Upper lobe of left lung (tissue), 6 donors: ENCODE data around the gene AGBL4. TPM values are rescaled to one million over a fixed set of nuclear protein-coding genes. Genes with fewer than 3 reads are reported as not detected.

ENCODE experiments used
- ATAC-seq, 2 donors: fragments of 200-7000 bp; cut with Tn5 transposase; one replicate each; pipeline ENCODE4 v1.9.1; 2022; ENCODE audit warnings: mild to moderate bottlenecking in 2 of 2, moderate library complexity in 2 of 2; ENCODE audit not compliant: low FRiP score in 2 of 2
- DNase-seq, 2 donors: peaks; one replicate each; pipeline ENCODE4 v3.0.0-alpha.2; 2019 to 2020
- H3K27ac ChIP-seq, 4 donors: fragments of 200-600 bp; sonication (generic); one replicate each; pipeline ENCODE4 v1.5.1; 2016 to 2019
- H3K27me3 ChIP-seq, 4 donors: fragments of 200-600 bp; sonication (generic); one replicate each; pipeline ENCODE4 v1.5.1; 2017 to 2019
- H3K36me3 ChIP-seq, 4 donors: fragments of 200-600 bp; sonication (generic); one replicate each; pipeline ENCODE4 v1.5.1; 2016 to 2019
- H3K4me1 ChIP-seq, 4 donors: fragments of 200-600 bp; sonication (generic); one replicate each; pipeline ENCODE4 v1.5.1; 2018 to 2019
- H3K4me3 ChIP-seq, 4 donors: fragments of 200-600 bp; sonication (generic); one replicate each; pipeline ENCODE4 v1.5.1; 2017 to 2019; ENCODE audit warnings: mild to moderate bottlenecking in 2 of 4, moderate library complexity in 1 of 4
- H3K9me3 ChIP-seq, 4 donors: fragments of 200-600 bp; sonication (generic); one replicate each; pipeline ENCODE4 v1.5.1; 2018 to 2019
- CTCF ChIP-seq, 6 experiments: fragments of 450-650 bp in 4 of 6; fragments of 200-600 bp in 2 of 6; sonication (generic) in 2 of 6; IDR thresholded peaks; one replicate each; pipeline ENCODE4 v1.5.1; 2016 to 2019; ENCODE audit warnings: antibody characterized with exemption in 6 of 6
- EP300 ChIP-seq, 4 donors: sonication (generic); formaldehyde crosslinking; IDR thresholded peaks; one replicate each; pipeline ENCODE4 v1.5.1; 2017; ENCODE audit warnings: antibody characterized with exemption in 4 of 4, control low read depth in 2 of 4
- POLR2A ChIP-seq, 4 donors: fragments of 450-650 bp; IDR thresholded peaks; one replicate each; pipeline ENCODE4 v1.5.1; 2016 to 2017; ENCODE audit warnings: antibody characterized with exemption in 4 of 4, mild to moderate bottlenecking in 2 of 4
- POLR2AphosphoS5 ChIP-seq, 2 donors: sonication (generic); formaldehyde crosslinking; IDR thresholded peaks; one replicate each; pipeline ENCODE4 v1.5.1; 2017; ENCODE audit warnings: antibody characterized with exemption in 2 of 2
- WGBS, 2 donors: methylation state at CpG; one replicate each; pipeline ENCODE4 v1.1.5; 2017 to 2018; 5-methylcytosine and 5-hydroxymethylcytosine counted together
- total RNA-seq, 6 donors: library from RNA; depleted of rRNA in 4 of 6; stranded (reverse); fragments of >200 nt in 4 of 6; gene quantifications; one replicate each; pipeline versions ENCODE4 v1.1.0 to v1.2.1, GENCODE V29; 2016 to 2021
- donor health status: DM: no; HTN: no; CAD: no; lungs with moderate emphysema.
- donor health status: DM: no; HTN: yes; CAD: no; lungs with severe emphysema.

Gene AGBL4
- total RNA-seq, 6 donors from 2014 or later = 0.57 to 10.5 (median 1.5) TPM

DNA sequence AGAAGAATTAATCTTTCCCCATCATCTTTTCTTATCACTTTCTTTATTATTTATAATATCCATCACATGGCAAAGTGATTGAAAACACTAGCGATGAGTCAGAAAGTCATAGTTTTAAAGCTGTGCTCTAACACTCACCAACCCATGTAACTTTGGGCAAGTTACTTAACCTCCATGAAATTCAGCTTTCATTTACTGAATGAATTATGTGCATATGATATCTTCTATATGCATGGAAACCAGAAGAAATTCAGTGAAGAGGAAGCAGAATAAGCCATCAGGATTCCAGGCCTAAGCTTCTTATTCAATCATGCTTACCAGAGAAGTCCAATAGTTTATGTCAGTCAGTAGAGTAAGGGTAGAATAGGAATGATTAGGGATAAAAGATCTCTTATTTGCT, 300.1 kb downstream of the AGBL4 start:
- no peak for DNase-seq
- no peaks in the 10 kb centered on the region for H3K36me3 ChIP-seq
- H3K4me1 ChIP-seq = no peaks in the 10 kb centered on the region
- no peak overlapping the region for H3K4me3 ChIP-seq
- H3K27ac ChIP-seq = no peak overlapping the region
- TF ChIP-seq POLR2AphosphoS5 (IDR thresholded peaks at IDR 0.05) (no peak), EP300 (IDR thresholded peaks at IDR 0.05) (no peak), POLR2A (IDR thresholded peaks at IDR 0.05) (no peak), CTCF (IDR thresholded peaks at IDR 0.05) (no peak)
- no peak for ATAC-seq
- no peaks in the 10 kb centered on the region for H3K27me3 ChIP-seq
- 83 to 95% methylated on average over 1 of the region's 1 CpG for WGBS, 2 donors
- H3K9me3 ChIP-seq = no peaks in the 10 kb centered on the region

DNA sequence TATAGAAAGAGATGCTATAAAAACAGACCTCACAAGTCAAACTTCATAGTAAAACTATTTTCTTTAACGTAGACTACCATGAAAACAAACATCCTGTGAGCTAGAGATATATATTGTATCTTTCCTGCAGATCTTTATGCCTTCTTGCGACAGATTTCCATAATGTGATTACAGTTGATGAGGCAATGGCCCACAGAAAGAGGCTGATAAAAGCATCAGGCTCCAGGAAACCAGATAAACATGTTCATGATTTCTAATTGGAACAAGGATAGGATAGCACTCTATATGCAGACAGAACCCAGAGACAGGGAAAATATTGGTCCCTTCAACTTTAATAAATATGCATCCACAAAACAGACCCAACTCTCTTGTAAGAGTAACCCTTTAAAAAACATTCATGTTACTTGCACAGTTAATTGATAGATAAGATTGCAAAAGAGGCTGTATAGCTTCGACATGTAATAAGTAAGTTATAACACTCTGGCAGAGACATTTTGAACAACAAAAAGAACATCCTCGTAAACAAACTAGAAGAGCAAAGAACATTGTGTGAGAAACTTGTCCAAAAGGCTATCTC, 329.4 kb downstream of the AGBL4 start:
- Histone ChIP-seq H3K27ac (no peak overlapping the region), H3K9me3 (no peaks in the 10 kb centered on the region), H3K4me3 (no peak overlapping the region), H3K27me3 (no peaks in the 10 kb centered on the region), H3K36me3 (no peaks in the 10 kb centered on the region), H3K4me1 (no peaks in the 10 kb centered on the region)
- no peak for ATAC-seq
- DNase-seq = no peak
- WGBS, 2 donors = 58% methylated on average over 4 of the region's 4 CpGs
- TF ChIP-seq CTCF (IDR thresholded peaks at IDR 0.05) (no peak), POLR2AphosphoS5 (IDR thresholded peaks at IDR 0.05) (no peak), POLR2A (IDR thresholded peaks at IDR 0.05) (no peak), EP300 (IDR thresholded peaks at IDR 0.05) (no peak)

DNA sequence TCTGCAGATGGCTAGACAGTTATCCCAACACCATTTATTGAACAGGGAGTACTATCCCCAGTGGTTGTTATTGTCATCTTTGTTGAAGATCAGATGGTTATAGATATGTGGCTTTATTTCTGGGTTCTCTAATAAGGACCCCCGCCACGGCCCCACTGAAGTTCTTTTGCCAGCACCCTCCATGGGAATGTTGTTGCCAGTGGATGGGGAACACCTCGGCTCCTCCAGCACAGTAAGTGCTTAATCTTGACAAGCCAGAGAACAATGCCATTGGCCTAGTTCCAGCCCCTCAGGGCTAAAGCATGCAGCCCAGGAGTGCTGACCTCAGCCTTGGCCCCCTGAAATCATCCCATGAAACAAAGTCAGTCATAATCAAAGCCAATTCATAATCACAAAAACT, 337.6 kb downstream of the AGBL4 start:
- ATAC-seq (no peak), DNase-seq (no peak)
- Histone ChIP-seq H3K36me3 (no peaks in the 10 kb centered on the region), H3K27me3 (no peaks in the 10 kb centered on the region), H3K9me3 (no peaks in the 10 kb centered on the region), H3K27ac (no peak overlapping the region), H3K4me1 (no peaks in the 10 kb centered on the region), H3K4me3 (no peak overlapping the region)
- TF ChIP-seq POLR2AphosphoS5 (IDR thresholded peaks at IDR 0.05) (no peak), EP300 (IDR thresholded peaks at IDR 0.05) (no peak), POLR2A (IDR thresholded peaks at IDR 0.05) (no peak), CTCF (IDR thresholded peaks at IDR 0.05) (no peak)
- WGBS, 2 donors = 47 to 60% methylated on average over 3 of the region's 3 CpGs

- H3K27me3 ChIP-seq = no peaks in the 10 kb centered on the region
- DNase-seq (no peak), ATAC-seq (no peak)
- TF ChIP-seq CTCF (IDR thresholded peaks at IDR 0.05) = no peak
- no peak overlapping the region for H3K4me3 ChIP-seq
- H3K9me3 ChIP-seq = peaks cover 0 to 3% (median 0%) of the 10 kb centered on the region in 4 donors
- H3K36me3 ChIP-seq = no peaks in the 10 kb centered on the region
- H3K27ac ChIP-seq = no peak overlapping the region
- H3K4me1 ChIP-seq = no peaks in the 10 kb centered on the region
- WGBS, 2 donors = 50 to 54% methylated on average over 2 of the region's 2 CpGs
These were observed 346.0 kb downstream of the AGBL4 start for GRCh38 chr1:49677706-49678105.

DNA sequence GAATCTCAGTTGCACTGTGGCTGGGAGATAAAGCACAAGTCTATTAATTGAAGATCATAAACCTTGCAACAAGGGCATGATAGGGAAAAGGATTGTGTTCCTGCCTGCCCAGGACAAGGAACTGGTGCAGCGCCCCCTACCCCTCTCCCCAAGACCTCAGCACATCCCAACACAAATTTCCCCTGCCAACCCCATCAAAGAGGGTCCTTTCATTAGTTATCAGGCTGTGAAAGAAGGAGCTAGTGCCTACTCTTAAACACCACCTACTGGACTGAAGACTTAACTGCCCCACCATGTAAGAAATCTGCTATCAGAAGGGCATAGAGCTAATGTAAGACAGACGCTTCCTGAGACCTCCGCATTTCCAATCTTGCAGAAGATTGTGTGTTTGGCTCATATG, 372.6 kb downstream of the AGBL4 start:
- H3K4me1 ChIP-seq = no peaks in the 10 kb centered on the region
- no peaks in the 10 kb centered on the region for H3K36me3 ChIP-seq
- no peak for TF ChIP-seq POLR2AphosphoS5 (IDR thresholded peaks at IDR 0.05)
- TF ChIP-seq CTCF (IDR thresholded peaks at IDR 0.05) = no peak
- TF ChIP-seq EP300 (IDR thresholded peaks at IDR 0.05) = no peak
- H3K27me3 ChIP-seq = no peaks in the 10 kb centered on the region
- H3K27ac ChIP-seq = no peak overlapping the region
- H3K9me3 ChIP-seq = peaks cover 0 to 3% (median 0%) of the 10 kb centered on the region in 4 donors
- no peak for ATAC-seq
- H3K4me3 ChIP-seq = no peak overlapping the region
- DNase-seq = no peak
- WGBS, 2 donors = 75 to 76% methylated on average over 3 of the region's 3 CpGs
